Stomach (tissue), 4 donors: ENCODE data around the gene PAGR1.

Experiments
- CTCF ChIP-seq, 7 experiments: fragments of 450-650 bp in 4 of 7; fragments of 200-600 bp in 3 of 7; sonication (generic) in 3 of 7; IDR thresholded peaks; one replicate each; pipeline ENCODE4 v1.5.1; 2016 to 2019; ENCODE audit warnings: antibody characterized with exemption in 7 of 7, control low read depth in 2 of 7, mild to moderate bottlenecking in 1 of 7
- EP300 ChIP-seq: sonication (generic); formaldehyde crosslinking; IDR thresholded peaks from one replicate; pipeline ENCODE4 v1.6.1; 2017; ENCODE audit warnings: antibody characterized with exemption
- POLR2A ChIP-seq, 4 donors: fragments of 450-650 bp; IDR thresholded peaks; one replicate each; pipeline ENCODE4 v1.6.1; 2016; ENCODE audit warnings: antibody characterized with exemption in 4 of 4, control low read depth in 2 of 4, mild to moderate bottlenecking in 1 of 4, moderate library complexity in 1 of 4
- POLR2AphosphoS5 ChIP-seq, 3 donors: sonication (generic); formaldehyde crosslinking; IDR thresholded peaks; one replicate each; pipeline ENCODE4 v1.6.1; 2016; ENCODE audit warnings: antibody characterized with exemption in 3 of 3

GRCh38 chr16:29836623-29837022 is 20.7 kb downstream of the PAGR1 start:
- no peak for TF ChIP-seq CTCF (IDR thresholded peaks at IDR 0.05)
- TF ChIP-seq POLR2A (IDR thresholded peaks at IDR 0.05) = no peak
- no peak for TF ChIP-seq POLR2AphosphoS5 (IDR thresholded peaks at IDR 0.05)
- no peak for TF ChIP-seq EP300
